ENCODE data around the gene LMO1.

DNA sequence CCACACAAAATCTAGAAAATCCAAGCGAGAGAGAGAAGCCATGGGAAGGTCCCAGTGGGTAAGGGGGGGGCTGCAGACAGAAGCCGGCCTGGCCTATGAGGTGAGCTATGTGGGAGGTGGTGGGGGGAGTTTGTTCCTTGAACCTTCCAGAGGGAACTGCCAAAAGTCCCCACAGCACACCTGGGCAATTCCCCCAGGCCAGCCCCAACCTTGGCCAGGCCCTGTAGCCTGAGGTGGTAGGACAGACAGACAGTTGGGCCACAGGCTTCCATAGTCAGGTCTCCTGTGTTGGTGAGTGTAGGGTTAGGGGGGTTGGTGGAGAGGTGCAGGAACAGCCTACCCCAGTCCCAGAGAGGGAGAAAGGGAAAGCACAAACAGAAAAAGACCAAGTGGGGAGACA lies 39.0 kb downstream of the LMO1 start:
- TF ChIP-seq, protein P1, sequence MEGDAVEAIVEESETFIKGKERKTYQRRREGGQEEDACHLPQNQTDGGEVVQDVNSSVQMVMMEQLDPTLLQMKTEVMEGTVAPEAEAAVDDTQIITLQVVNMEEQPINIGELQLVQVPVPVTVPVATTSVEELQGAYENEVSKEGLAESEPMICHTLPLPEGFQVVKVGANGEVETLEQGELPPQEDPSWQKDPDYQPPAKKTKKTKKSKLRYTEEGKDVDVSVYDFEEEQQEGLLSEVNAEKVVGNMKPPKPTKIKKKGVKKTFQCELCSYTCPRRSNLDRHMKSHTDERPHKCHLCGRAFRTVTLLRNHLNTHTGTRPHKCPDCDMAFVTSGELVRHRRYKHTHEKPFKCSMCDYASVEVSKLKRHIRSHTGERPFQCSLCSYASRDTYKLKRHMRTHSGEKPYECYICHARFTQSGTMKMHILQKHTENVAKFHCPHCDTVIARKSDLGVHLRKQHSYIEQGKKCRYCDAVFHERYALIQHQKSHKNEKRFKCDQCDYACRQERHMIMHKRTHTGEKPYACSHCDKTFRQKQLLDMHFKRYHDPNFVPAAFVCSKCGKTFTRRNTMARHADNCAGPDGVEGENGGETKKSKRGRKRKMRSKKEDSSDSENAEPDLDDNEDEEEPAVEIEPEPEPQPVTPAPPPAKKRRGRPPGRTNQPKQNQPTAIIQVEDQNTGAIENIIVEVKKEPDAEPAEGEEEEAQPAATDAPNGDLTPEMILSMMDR (IDR thresholded peaks at IDR 0.05; ENCODE audit: insufficient read depth, low read length), result no peak
- TF ChIP-seq, protein P2, sequence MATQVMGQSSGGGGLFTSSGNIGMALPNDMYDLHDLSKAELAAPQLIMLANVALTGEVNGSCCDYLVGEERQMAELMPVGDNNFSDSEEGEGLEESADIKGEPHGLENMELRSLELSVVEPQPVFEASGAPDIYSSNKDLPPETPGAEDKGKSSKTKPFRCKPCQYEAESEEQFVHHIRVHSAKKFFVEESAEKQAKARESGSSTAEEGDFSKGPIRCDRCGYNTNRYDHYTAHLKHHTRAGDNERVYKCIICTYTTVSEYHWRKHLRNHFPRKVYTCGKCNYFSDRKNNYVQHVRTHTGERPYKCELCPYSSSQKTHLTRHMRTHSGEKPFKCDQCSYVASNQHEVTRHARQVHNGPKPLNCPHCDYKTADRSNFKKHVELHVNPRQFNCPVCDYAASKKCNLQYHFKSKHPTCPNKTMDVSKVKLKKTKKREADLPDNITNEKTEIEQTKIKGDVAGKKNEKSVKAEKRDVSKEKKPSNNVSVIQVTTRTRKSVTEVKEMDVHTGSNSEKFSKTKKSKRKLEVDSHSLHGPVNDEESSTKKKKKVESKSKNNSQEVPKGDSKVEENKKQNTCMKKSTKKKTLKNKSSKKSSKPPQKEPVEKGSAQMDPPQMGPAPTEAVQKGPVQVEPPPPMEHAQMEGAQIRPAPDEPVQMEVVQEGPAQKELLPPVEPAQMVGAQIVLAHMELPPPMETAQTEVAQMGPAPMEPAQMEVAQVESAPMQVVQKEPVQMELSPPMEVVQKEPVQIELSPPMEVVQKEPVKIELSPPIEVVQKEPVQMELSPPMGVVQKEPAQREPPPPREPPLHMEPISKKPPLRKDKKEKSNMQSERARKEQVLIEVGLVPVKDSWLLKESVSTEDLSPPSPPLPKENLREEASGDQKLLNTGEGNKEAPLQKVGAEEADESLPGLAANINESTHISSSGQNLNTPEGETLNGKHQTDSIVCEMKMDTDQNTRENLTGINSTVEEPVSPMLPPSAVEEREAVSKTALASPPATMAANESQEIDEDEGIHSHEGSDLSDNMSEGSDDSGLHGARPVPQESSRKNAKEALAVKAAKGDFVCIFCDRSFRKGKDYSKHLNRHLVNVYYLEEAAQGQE (IDR thresholded peaks at IDR 0.05; ENCODE audit: insufficient replicate concordance, low read depth), result no peak
- no peak for TF ChIP-seq POLR2AphosphoS5 (IDR thresholded peaks at IDR 0.05; ENCODE audit: low read depth)

All from HL-60 (cell line).